ENCODE measurements around the gene KHDC4. TPM values are rescaled to one million over a fixed set of nuclear protein-coding genes. Genes with fewer than 3 reads are reported as not detected.

The KHDC4 gene
- total and polyA plus RNA-seq, 2 experiments from 2014 or later, result 15.7 to 40.3 TPM

DNA sequence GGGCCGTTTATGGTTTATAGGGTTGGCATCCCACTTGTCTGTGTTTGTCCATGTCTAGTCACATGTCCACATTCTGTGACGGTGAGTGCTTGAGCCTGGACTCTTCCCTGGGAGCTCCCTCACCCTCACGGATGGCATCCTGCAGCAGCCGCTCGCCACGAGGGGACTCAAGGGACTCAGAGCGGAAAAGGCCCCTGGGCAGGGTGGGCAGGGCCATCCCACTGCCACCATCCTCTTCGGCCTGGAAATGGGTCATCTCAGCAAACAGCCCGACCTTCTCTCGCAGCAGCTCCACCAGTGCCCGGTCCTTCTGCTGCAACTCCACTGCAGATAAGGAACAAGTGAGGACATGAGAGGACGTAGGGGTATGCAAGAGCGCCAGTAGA is 18.3 kb upstream of the KHDC4 start:
- Histone ChIP-seq H3K79me2 (no peaks in the 10 kb centered on the region), H2AFZ (no peak overlapping the region), H3K9me3 (ENCODE audit: low read depth) (no peaks in the 10 kb centered on the region), H3K4me3 (no peak overlapping the region), H3K27me3 (no peaks in the 10 kb centered on the region), H3K9me2 (replicated peaks; ENCODE audit: insufficient read depth) (no peaks in the 10 kb centered on the region), H4K20me1 (ENCODE audit: insufficient read depth, poor library complexity, severe bottlenecking) (no peaks in the 10 kb centered on the region), H3K36me3 (replicated peaks; ENCODE audit: insufficient read depth, low read depth) (no peaks in the 10 kb centered on the region), H3K4me2 (no peak overlapping the region), H3K4me1 (ENCODE audit: insufficient read depth) (no peaks in the 10 kb centered on the region), H3K27ac (no peak overlapping the region)
- no peak for DNase-seq (ENCODE audit: low spot score)
- 95% methylated on average over 13 of the region's 13 CpGs for WGBS (ENCODE audit: low lambda C conversion rate, missing lambda C conversion rate)
- TF ChIP-seq EZH2phosphoT487 (IDR thresholded peaks at IDR 0.05; ENCODE audit: low read depth, severe bottlenecking, unreplicated experiment), result no peak

GRCh38 chr1:155951753-155952504 is 17.7 kb upstream of the KHDC4 start:
- 83% methylated on average over 6 of the region's 6 CpGs for WGBS (ENCODE audit: low lambda C conversion rate, missing lambda C conversion rate)

DNA sequence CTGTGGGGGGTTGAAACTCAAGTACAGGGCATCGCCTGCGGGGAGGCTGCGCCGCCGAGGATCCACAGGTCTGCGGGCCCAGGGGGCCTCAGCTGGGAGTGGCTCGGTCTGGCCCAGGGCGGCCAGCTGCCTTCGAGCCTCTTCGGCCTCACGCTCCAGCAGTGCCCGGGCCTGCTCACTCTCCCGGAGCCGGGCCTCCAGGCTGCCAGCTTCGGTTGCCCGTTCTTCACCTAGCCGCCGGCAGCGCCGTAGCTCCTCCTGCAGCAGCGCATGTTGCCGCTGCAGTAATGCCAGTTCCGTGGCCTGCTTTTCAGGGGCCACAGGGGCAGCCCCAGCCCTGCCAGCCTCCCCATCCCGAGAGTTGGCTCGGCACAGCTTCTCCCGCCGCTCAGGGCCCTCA is 16.6 kb upstream of the KHDC4 start:
- no peak overlapping the region for H3K4me3 ChIP-seq
- H3K9me3 ChIP-seq (ENCODE audit: low read depth), result no peaks in the 10 kb centered on the region
- WGBS (ENCODE audit: low lambda C conversion rate, missing lambda C conversion rate), result 98% methylated on average over 27 of the region's 27 CpGs
- H2AFZ ChIP-seq, result no peak overlapping the region
- no peaks in the 10 kb centered on the region for H4K20me1 ChIP-seq (ENCODE audit: insufficient read depth, poor library complexity, severe bottlenecking)
- no peaks in the 10 kb centered on the region for H3K79me2 ChIP-seq
- TF ChIP-seq EZH2 (IDR thresholded peaks at IDR 0.05; ENCODE audit: borderline replicate concordance) (no peak), EZH2phosphoT487 (IDR thresholded peaks at IDR 0.05; ENCODE audit: low read depth, severe bottlenecking, unreplicated experiment) (no peak), CTCF (IDR thresholded peaks at IDR 0.05; ENCODE audit: poor library complexity) (no peak)
- H3K4me1 ChIP-seq (ENCODE audit: insufficient read depth), result no peaks in the 10 kb centered on the region
- no peaks in the 10 kb centered on the region for H3K27me3 ChIP-seq
- no peaks in the 10 kb centered on the region for H3K36me3 ChIP-seq (replicated peaks; ENCODE audit: insufficient read depth, low read depth)
- no peaks in the 10 kb centered on the region for H3K9me2 ChIP-seq (replicated peaks; ENCODE audit: insufficient read depth)
- H3K4me2 ChIP-seq, result no peak overlapping the region
- DNase-seq (ENCODE audit: low spot score), result no peak
- no peak overlapping the region for H3K27ac ChIP-seq

More at GRCh38 chr1:155951753-155952504, 17.7 kb upstream of the KHDC4 start:
- no peaks in the 10 kb centered on the region for H3K9me3 ChIP-seq (ENCODE audit: low read depth)
- TF ChIP-seq EZH2 (IDR thresholded peaks at IDR 0.05; ENCODE audit: borderline replicate concordance) (no peak), CTCF (IDR thresholded peaks at IDR 0.05; ENCODE audit: poor library complexity) (no peak), EZH2phosphoT487 (IDR thresholded peaks at IDR 0.05; ENCODE audit: low read depth, severe bottlenecking, unreplicated experiment) (no peak)
- no peak overlapping the region for H3K4me2 ChIP-seq
- H3K36me3 ChIP-seq (replicated peaks; ENCODE audit: insufficient read depth, low read depth), result no peaks in the 10 kb centered on the region
- H2AFZ ChIP-seq, result no peak overlapping the region
- no peak for DNase-seq (ENCODE audit: low spot score)
- H4K20me1 ChIP-seq (ENCODE audit: insufficient read depth, poor library complexity, severe bottlenecking), result no peaks in the 10 kb centered on the region
- no peaks in the 10 kb centered on the region for H3K9me2 ChIP-seq (replicated peaks; ENCODE audit: insufficient read depth)
- H3K27ac ChIP-seq, result no peak overlapping the region
- H3K4me1 ChIP-seq (ENCODE audit: insufficient read depth), result no peaks in the 10 kb centered on the region
- H3K79me2 ChIP-seq, result no peaks in the 10 kb centered on the region
- no peaks in the 10 kb centered on the region for H3K27me3 ChIP-seq
- H3K4me3 ChIP-seq, result no peak overlapping the region

DNA sequence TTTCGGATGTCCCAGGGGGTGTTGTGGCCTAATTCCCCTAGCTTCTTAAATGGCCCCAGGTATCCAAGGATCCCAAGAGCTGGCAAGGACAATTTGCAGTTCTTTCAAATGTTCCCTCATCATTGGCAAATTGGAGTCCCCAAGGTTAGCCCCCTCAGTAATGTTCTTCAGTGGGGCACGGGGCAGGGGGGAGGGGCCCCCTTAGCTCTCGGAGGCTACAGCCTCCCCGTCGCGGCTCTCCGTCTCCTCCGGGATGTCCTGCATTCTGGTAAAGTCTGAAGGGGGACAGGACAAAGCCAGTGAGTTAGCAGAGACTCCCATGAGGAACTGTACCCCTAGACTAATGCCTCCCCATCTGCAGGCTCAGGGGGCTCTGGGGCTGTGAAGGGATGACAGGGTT is 13.5 kb upstream of the KHDC4 start:
- TF ChIP-seq CTCF (IDR thresholded peaks at IDR 0.05; ENCODE audit: poor library complexity), result no peak
- no peak for TF ChIP-seq EZH2 (IDR thresholded peaks at IDR 0.05; ENCODE audit: borderline replicate concordance)
- TF ChIP-seq EZH2phosphoT487 (IDR thresholded peaks at IDR 0.05; ENCODE audit: low read depth, severe bottlenecking, unreplicated experiment), result no peak
- H3K9me3 ChIP-seq (ENCODE audit: low read depth), result no peaks in the 10 kb centered on the region
- H3K4me1 ChIP-seq (ENCODE audit: insufficient read depth), result peaks cover 14% of the 10 kb centered on the region
- no peak overlapping the region for H3K27ac ChIP-seq
- H3K79me2 ChIP-seq, result no peaks in the 10 kb centered on the region
- H3K4me3 ChIP-seq, result no peak overlapping the region
- H2AFZ ChIP-seq, result no peak overlapping the region
- no peaks in the 10 kb centered on the region for H3K9me2 ChIP-seq (replicated peaks; ENCODE audit: insufficient read depth)
- H3K36me3 ChIP-seq (replicated peaks; ENCODE audit: insufficient read depth, low read depth), result no peaks in the 10 kb centered on the region
- H3K4me2 ChIP-seq, result no peak overlapping the region
- no peaks in the 10 kb centered on the region for H4K20me1 ChIP-seq (ENCODE audit: insufficient read depth, poor library complexity, severe bottlenecking)
- no peak for DNase-seq (ENCODE audit: low spot score)
- H3K27me3 ChIP-seq, result no peaks in the 10 kb centered on the region
- WGBS (ENCODE audit: low lambda C conversion rate, missing lambda C conversion rate), result 99% methylated on average over 7 of the region's 8 CpGs

Measured in hepatocyte (in vitro differentiated cells).